Liver (tissue), 9 donors: Measurements from ENCODE around the gene TAF11L13. TPM values are rescaled to one million over a fixed set of nuclear protein-coding genes. Genes with fewer than 3 reads are reported as not detected.
"Not testable (repeated sequence)": the region's sequence is repeated elsewhere in the genome, so short reads cannot be mapped to it uniquely, and the experiment has no call there.

Experiments
- DNase-seq: peaks from one replicate; pipeline ENCODE4 v3.0.0-alpha.2; 2017; ENCODE audit warnings: low spot score
- H3K27ac ChIP-seq, 2 donors: one replicate each; pipeline ENCODE4 v1.7.0; 2013; ENCODE audit warnings: inconsistent platforms in 2 of 2, low read length in 2 of 2, control low read depth in 1 of 2, low read depth in 1 of 2, mild to moderate bottlenecking in 1 of 2
- H3K27me3 ChIP-seq, 4 donors: one replicate each; pipeline versions ENCODE4 v1.6.1 to v1.7.0; 2013; ENCODE audit warnings: low read length in 3 of 4, inconsistent platforms in 1 of 4, mild to moderate bottlenecking in 1 of 4, moderate library complexity in 1 of 4; ENCODE audit not compliant: control insufficient read depth in 4 of 4, insufficient read depth in 4 of 4
- H3K36me3 ChIP-seq, 4 donors: one replicate each; pipeline versions ENCODE4 v1.6.1 to v1.7.0; 2013; ENCODE audit warnings: low read length in 3 of 4, mild to moderate bottlenecking in 3 of 4, low read depth in 1 of 4, moderate library complexity in 1 of 4; ENCODE audit not compliant: control insufficient read depth in 4 of 4, insufficient read depth in 3 of 4
- H3K4me1 ChIP-seq, 4 donors: one replicate each; pipeline versions ENCODE4 v1.6.1 to v1.7.0; 2013; ENCODE audit warnings: low read length in 3 of 4, mild to moderate bottlenecking in 3 of 4, moderate library complexity in 1 of 4; ENCODE audit not compliant: control insufficient read depth in 4 of 4, insufficient read depth in 4 of 4
- H3K4me3 ChIP-seq, 3 donors: one replicate each; pipeline versions ENCODE4 v1.6.1 to v1.7.0; 2013; ENCODE audit warnings: low read length in 3 of 3, control low read depth in 1 of 3, low read depth in 1 of 3, mild to moderate bottlenecking in 1 of 3
- H3K9ac ChIP-seq, 2 donors: one replicate each; pipeline ENCODE4 v1.7.0; 2013; ENCODE audit warnings: low read length in 2 of 2, mild to moderate bottlenecking in 2 of 2, moderate library complexity in 2 of 2, control low read depth in 1 of 2, low read depth in 1 of 2
- H3K9me3 ChIP-seq, 4 donors: one replicate each; pipeline versions ENCODE4 v1.6.1 to v1.7.0; 2013; ENCODE audit warnings: low read length in 3 of 4; ENCODE audit not compliant: control insufficient read depth in 4 of 4
- ATF3 ChIP-seq: IDR thresholded peaks from 2 replicates; pipeline ENCODE4 v1.6.1; 2016; ENCODE audit warnings: antibody characterized with exemption
- CTCF ChIP-seq: fragments of 150-350 bp; IDR thresholded peaks from 2 replicates; pipeline ENCODE4 v1.5.1; 2017; ENCODE audit warnings: improper control_type of control experiment, low read depth, low read length; ENCODE audit not compliant: missing input control
- FOXA1 ChIP-seq: IDR thresholded peaks from 2 replicates; pipeline ENCODE4 v1.6.1; 2016; ENCODE audit warnings: antibody characterized with exemption
- FOXA2 ChIP-seq: IDR thresholded peaks from 2 replicates; pipeline ENCODE4 v1.6.1; 2016; ENCODE audit warnings: antibody characterized with exemption
- GABPA ChIP-seq, 2 donors: IDR thresholded peaks in 1 of 2; conservative IDR thresholded peaks in 1 of 2; 2 replicates each; pipeline ENCODE4 v1.6.1; 2016; ENCODE audit warnings: antibody characterized with exemption in 2 of 2, mild to moderate bottlenecking in 1 of 2, moderate library complexity in 1 of 2
- HNF4A ChIP-seq, 2 donors: conservative IDR thresholded peaks; 2 replicates each; pipeline ENCODE4 v1.6.1; 2016; ENCODE audit warnings: antibody characterized with exemption in 2 of 2, mild to moderate bottlenecking in 2 of 2
- HNF4G ChIP-seq: IDR thresholded peaks from 2 replicates; pipeline ENCODE4 v1.6.1; 2016; ENCODE audit warnings: antibody characterized with exemption
- JUND ChIP-seq, 2 donors: IDR thresholded peaks; 2 replicates each; pipeline ENCODE4 v1.6.1; 2016; ENCODE audit warnings: antibody characterized with exemption in 2 of 2
- MAX ChIP-seq: IDR thresholded peaks from 2 replicates; pipeline ENCODE4 v1.6.1; 2016; ENCODE audit warnings: antibody characterized with exemption
- NR2F2 ChIP-seq: IDR thresholded peaks from 2 replicates; pipeline ENCODE4 v1.6.1; 2016; ENCODE audit warnings: antibody characterized with exemption
- RAD21 ChIP-seq, 2 donors: IDR thresholded peaks; 2 replicates each; pipeline ENCODE4 v1.6.1; 2016; ENCODE audit warnings: antibody characterized with exemption in 2 of 2, mild to moderate bottlenecking in 2 of 2
- REST ChIP-seq: IDR thresholded peaks from 2 replicates; pipeline ENCODE4 v1.6.1; 2016; ENCODE audit warnings: antibody characterized with exemption, mild to moderate bottlenecking
- RXRA ChIP-seq, 2 donors: IDR thresholded peaks; 2 replicates each; pipeline ENCODE4 v1.6.1; 2017 to 2018; ENCODE audit warnings: antibody characterized with exemption in 2 of 2, mild to moderate bottlenecking in 1 of 2
- SP1 ChIP-seq: IDR thresholded peaks from 2 replicates; pipeline ENCODE4 v1.6.1; 2018; ENCODE audit warnings: antibody characterized with exemption, mild to moderate bottlenecking
- TAF1 ChIP-seq: conservative IDR thresholded peaks from 2 replicates; pipeline ENCODE4 v1.6.1; 2016; ENCODE audit warnings: antibody characterized with exemption, mild to moderate bottlenecking
- ZBTB33 ChIP-seq: IDR thresholded peaks from 2 replicates; pipeline ENCODE4 v1.6.1; 2016; ENCODE audit warnings: antibody characterized with exemption
- WGBS: extraction: QIAGEN DNeasy Blood & Tissue Kit; methylation state at CpG from one replicate; pipeline ENCODE4 v1.1.7; 2013; 5-methylcytosine and 5-hydroxymethylcytosine counted together
- polyA plus RNA-seq, 2 donors: library from polyadenylated mRNA; stranded (reverse) in 1 of 2; unstranded in 1 of 2; fragments of 200-250 nt in 1 of 2; fragments of >200 nt in 1 of 2; fragmentation: Nextera tagmentation in 1 of 2; extraction: Ambion mirVana in 1 of 2; gene quantifications; one replicate each; pipeline versions ENCODE4 v1.2.1 to v1.2.3, GENCODE V29; 2013 to 2015
- total RNA-seq, 2 donors: library from RNA; depleted of rRNA; stranded (reverse); fragments of >200 nt; gene quantifications; one replicate each; pipeline ENCODE4 v1.2.3, GENCODE V29; 2014
- donor health status: healthy.
- donor health status: healthy.
- donor health status: healthy.
- donor health status: healthy.
- donor health status: healthy.

Gene TAF11L13
- total and polyA plus RNA-seq, 4 donors, result not detected

- Histone ChIP-seq H3K27me3 (peaks cover 0 to 2% (median 0%) of the 10 kb centered on the region in 4 donors), H3K9me3 (no peaks in the 10 kb centered on the region), H3K4me3 (no peak overlapping the region), H3K9ac (no peak overlapping the region), H3K27ac (no peak overlapping the region), H3K36me3 (no peaks in the 10 kb centered on the region), H3K4me1 (no peaks in the 10 kb centered on the region)
- WGBS, result 89% methylated on average over 14 of the region's 14 CpGs
- TF ChIP-seq MAX (no peak), ZBTB33 (no peak), CTCF (no peak), ATF3 (no peak), TAF1 (no peak), HNF4A (conservative IDR thresholded peaks at IDR 0.05) (no peak), NR2F2 (no peak), JUND (IDR thresholded peaks at IDR 0.05) (no peak), GABPA (IDR thresholded peaks at IDR 0.05 in 1 of 2, conservative IDR thresholded peaks at IDR 0.05 in 1 of 2) (no peak), RXRA (IDR thresholded peaks at IDR 0.05) (no peak), HNF4G (no peak), FOXA2 (no peak), SP1 (no peak), REST (no peak), FOXA1 (no peak), RAD21 (IDR thresholded peaks at IDR 0.05) (no peak)
- DNase-seq, result no peak
These were observed 26.9 kb upstream of the TAF11L13 start for GRCh38 chr5:17604951-17605350.

GRCh38 chr5:17607461-17607860 lies 24.4 kb upstream of the TAF11L13 start:
- not testable (repeated sequence) for H3K36me3 ChIP-seq, H3K4me3 ChIP-seq, H3K27me3 ChIP-seq, H3K9ac ChIP-seq, DNase-seq, H3K4me1 ChIP-seq, H3K9me3 ChIP-seq, H3K27ac ChIP-seq
- WGBS, result 61% methylated on average over 4 of the region's 4 CpGs

GRCh38 chr5:17610092-17610491 lies 21.8 kb upstream of the TAF11L13 start, which contains the start of gene TAF11L12:
Gene TAF11L12, plus strand, starts transcription at chr5:17610392.
- not testable (repeated sequence) for H3K4me3 ChIP-seq, H3K9ac ChIP-seq, H3K27me3 ChIP-seq, H3K36me3 ChIP-seq, DNase-seq, H3K4me1 ChIP-seq, H3K9me3 ChIP-seq, H3K27ac ChIP-seq
- WGBS, result 64% methylated on average over 2 of the region's 2 CpGs
